Measurements from ENCODE around the gene IDH3B. TPM values are rescaled to one million over a fixed set of nuclear protein-coding genes. Genes with fewer than 3 reads are reported as not detected.

IDH3B gene
- total RNA-seq, 1 donor from 2014 or later: 112 TPM

GRCh38 chr20:2617099-2617714, 46.8 kb downstream of the IDH3B start:
- no peaks in the 10 kb centered on the region for H3K36me3 Mint-ChIP-seq (ENCODE audit: low read depth)

GRCh38 chr20:2616634-2617033, 47.4 kb downstream of the IDH3B start:
- peaks cover 18% of the 10 kb centered on the region for H3K27me3 Mint-ChIP-seq (ENCODE audit: low read depth)
- no peak for DNase-seq (ENCODE audit: low spot score)
- peaks cover 4% of the 10 kb centered on the region for H3K4me1 Mint-ChIP-seq (ENCODE audit: low read depth)
- H3K36me3 Mint-ChIP-seq (ENCODE audit: low read depth): no peaks in the 10 kb centered on the region
- no peak overlapping the region for H3K4me3 Mint-ChIP-seq (ENCODE audit: low read depth)
- no peaks in the 10 kb centered on the region for H3K9me3 Mint-ChIP-seq
- no peak overlapping the region for H3K27ac Mint-ChIP-seq
- intact Hi-C loops (cut with micrococcal nuclease): no loop called here

More at GRCh38 chr20:2617099-2617714, 46.8 kb downstream of the IDH3B start:
- Mint-ChIP-seq H3K27me3 (ENCODE audit: low read depth) (peaks cover 18% of the 10 kb centered on the region), H3K9me3 (no peaks in the 10 kb centered on the region), H3K4me1 (ENCODE audit: low read depth) (peaks cover 4% of the 10 kb centered on the region), H3K4me3 (ENCODE audit: low read depth) (no peak overlapping the region), H3K27ac (no peak overlapping the region)
- intact Hi-C loops (cut with micrococcal nuclease): no loop called here
- no peak for DNase-seq (ENCODE audit: low spot score)

GRCh38 chr20:2612073-2612472, 51.9 kb downstream of the IDH3B start:
- Mint-ChIP-seq H3K4me3 (ENCODE audit: low read depth) (no peak overlapping the region), H3K9me3 (peaks cover 6% of the 10 kb centered on the region), H3K36me3 (ENCODE audit: low read depth) (no peaks in the 10 kb centered on the region), H3K27ac (no peak overlapping the region), H3K4me1 (ENCODE audit: low read depth) (no peaks in the 10 kb centered on the region), H3K27me3 (ENCODE audit: low read depth) (peaks cover 14% of the 10 kb centered on the region)
- no peak for DNase-seq (ENCODE audit: low spot score)
- intact Hi-C loops (cut with micrococcal nuclease): no loop called here

GRCh38 chr20:2610941-2611720, 52.9 kb downstream of the IDH3B start:
- H3K4me3 Mint-ChIP-seq (ENCODE audit: low read depth): no peak overlapping the region

GRCh38 chr20:2610326-2610725, 53.7 kb downstream of the IDH3B start:
- peaks cover 8% of the 10 kb centered on the region for H3K27me3 Mint-ChIP-seq (ENCODE audit: low read depth)
- H3K36me3 Mint-ChIP-seq (ENCODE audit: low read depth): no peaks in the 10 kb centered on the region
- H3K27ac Mint-ChIP-seq: no peak overlapping the region
- intact Hi-C loops (cut with micrococcal nuclease): no loop called here
- no peak overlapping the region for H3K4me3 Mint-ChIP-seq (ENCODE audit: low read depth)
- peaks cover 14% of the 10 kb centered on the region for H3K9me3 Mint-ChIP-seq
- no peaks in the 10 kb centered on the region for H3K4me1 Mint-ChIP-seq (ENCODE audit: low read depth)
- DNase-seq (ENCODE audit: low spot score): no peak

More at GRCh38 chr20:2610941-2611720, 52.9 kb downstream of the IDH3B start:
- Mint-ChIP-seq H3K36me3 (ENCODE audit: low read depth) (no peaks in the 10 kb centered on the region), H3K9me3 (peaks cover 14% of the 10 kb centered on the region), H3K27ac (no peak overlapping the region), H3K4me1 (ENCODE audit: low read depth) (no peaks in the 10 kb centered on the region), H3K27me3 (ENCODE audit: low read depth) (peaks cover 12% of the 10 kb centered on the region)
- DNase-seq (ENCODE audit: low spot score): no peak
- intact Hi-C loops (cut with micrococcal nuclease): no loop called here

Other genes starting within 250 kb of the IDH3B start
- gene SNRPB, start 193.4 kb downstream of the IDH3B start, total RNA-seq: 506 and 513 TPM in 2 replicates
- 13.5 and 15.4 TPM in 2 replicates for gene ZNF343, start 155.3 kb downstream of the IDH3B start, total RNA-seq
- not detected in 2 replicates for gene TMC2, start 127.6 kb downstream of the IDH3B start, total RNA-seq
- 693 and 705 TPM in 2 replicates for gene NOP56, start 11.6 kb downstream of the IDH3B start, total RNA-seq
- 6.0 and 10.5 TPM in 2 replicates for gene EBF4, start 28.6 kb upstream of the IDH3B start, total RNA-seq
- gene CPXM1, start 136.4 kb upstream of the IDH3B start, total RNA-seq: 1.3 and 1.5 TPM in 2 replicates
- gene C20orf141, start 150.8 kb upstream of the IDH3B start, total RNA-seq: not detected in 2 replicates
- not detected in 2 replicates for gene TMEM239, start 152.1 kb upstream of the IDH3B start, total RNA-seq
- gene PCED1A, start 176.4 kb upstream of the IDH3B start, total RNA-seq: 29.2 and 35.2 TPM in 2 replicates
- 47.4 and 50.1 TPM in 2 replicates for gene VPS16, start 176.5 kb upstream of the IDH3B start, total RNA-seq
- gene PTPRA, start 209.3 kb upstream of the IDH3B start, total RNA-seq: 92.0 TPM in 2 replicates

Data from activated T-helper 2 cell treated with anti-CD3 and anti-CD28 coated beads, Interferon-gamma antibody, Interleukin-2, Interleukin-4, amounts not matched to agents 10 μg/mL and 5 μg/mL and 100 μg/mL, durations not matched to agents 14 hours and 24 hours and 36 hours (primary cell).